Measurements from ENCODE around the gene CCNY. TPM values are rescaled to one million over a fixed set of nuclear protein-coding genes. Genes with fewer than 3 reads are reported as not detected.
A peak's percentile ranks its signal among the peaks of the same experiment; 100 is the strongest.

The CCNY gene
- total RNA-seq, 1 donor from 2014 or later, result 85.9 TPM

GRCh38 chr10:35453855-35454532, 117.7 kb downstream of the CCNY start:
- Histone ChIP-seq H3K4me3 (ENCODE audit: insufficient read depth, low read depth, low read length) (no peak overlapping the region), H3K9me3 (ENCODE audit: insufficient read depth, low read depth, low read length) (no peaks in the 10 kb centered on the region), H3K36me3 (ENCODE audit: insufficient read depth, low read length) (no peaks in the 10 kb centered on the region), H3K9ac (ENCODE audit: low read length) (no peak overlapping the region), H2AFZ (ENCODE audit: low read depth, low read length) (no peak overlapping the region), H3K4me1 (ENCODE audit: insufficient read depth, low read length) (peaks cover 24% of the 10 kb centered on the region), H3K27me3 (ENCODE audit: insufficient read depth, low read length) (no peaks in the 10 kb centered on the region), H3K4me2 (ENCODE audit: low read length) (peak overlapping the region; percentile 53), H3K27ac (ENCODE audit: low read depth, low read length) (no peak overlapping the region), H3K79me2 (ENCODE audit: insufficient read depth, low read length) (peaks cover 97% of the 10 kb centered on the region), H4K20me1 (ENCODE audit: insufficient read depth, low read length) (peaks cover 87% of the 10 kb centered on the region)
- no peak for TF ChIP-seq CTCF (IDR thresholded peaks at IDR 0.05; ENCODE audit: insufficient read depth, low read depth, low read length)
- no peak for TF ChIP-seq EZH2 (IDR thresholded peaks at IDR 0.05; ENCODE audit: insufficient read depth, low read length)
- Mint-ChIP-seq H3K4me1 (ENCODE audit: low read depth, unreplicated experiment) (peaks cover 46% of the 10 kb centered on the region), H3K4me3 (ENCODE audit: unreplicated experiment) (peak overlapping the region; percentile 40), H3K36me3 (ENCODE audit: low read depth, unreplicated experiment) (peaks cover 5% of the 10 kb centered on the region), H3K27ac (ENCODE audit: unreplicated experiment) (peak overlapping the region; percentile 53), H3K27me3 (ENCODE audit: low read depth, unreplicated experiment) (no peaks in the 10 kb centered on the region), H3K9me3 (ENCODE audit: unreplicated experiment) (no peaks in the 10 kb centered on the region)
- DNase-seq (ENCODE audit: low read depth), result peak; percentile 43
- FAIRE-seq, result no peak

- no peaks in the 10 kb centered on the region for H3K9me3 ChIP-seq (ENCODE audit: insufficient read depth, low read depth, low read length)
- no peak overlapping the region for H3K4me2 ChIP-seq (ENCODE audit: low read length)
- H4K20me1 ChIP-seq (ENCODE audit: insufficient read depth, low read length), result peaks cover 87% of the 10 kb centered on the region
- H3K4me1 Mint-ChIP-seq (ENCODE audit: low read depth, unreplicated experiment), result peaks cover 36% of the 10 kb centered on the region
- peaks cover 97% of the 10 kb centered on the region for H3K79me2 ChIP-seq (ENCODE audit: insufficient read depth, low read length)
- H3K27me3 Mint-ChIP-seq (ENCODE audit: low read depth, unreplicated experiment), result no peaks in the 10 kb centered on the region
- peaks cover 9% of the 10 kb centered on the region for H3K4me1 ChIP-seq (ENCODE audit: insufficient read depth, low read length)
- peaks cover 5% of the 10 kb centered on the region for H3K36me3 Mint-ChIP-seq (ENCODE audit: low read depth, unreplicated experiment)
- no peak overlapping the region for H3K9ac ChIP-seq (ENCODE audit: low read length)
- TF ChIP-seq EZH2 (IDR thresholded peaks at IDR 0.05; ENCODE audit: insufficient read depth, low read length), result no peak
- TF ChIP-seq CTCF (IDR thresholded peaks at IDR 0.05; ENCODE audit: insufficient read depth, low read depth, low read length), result no peak
- no peak overlapping the region for H3K4me3 Mint-ChIP-seq (ENCODE audit: unreplicated experiment)
- FAIRE-seq (no peak), DNase-seq (ENCODE audit: low read depth) (no peak)
- no peak overlapping the region for H3K27ac Mint-ChIP-seq (ENCODE audit: unreplicated experiment)
- no peaks in the 10 kb centered on the region for H3K9me3 Mint-ChIP-seq (ENCODE audit: unreplicated experiment)
- H3K4me3 ChIP-seq (ENCODE audit: insufficient read depth, low read depth, low read length), result no peak overlapping the region
- H2AFZ ChIP-seq (ENCODE audit: low read depth, low read length), result no peak overlapping the region
- H3K36me3 ChIP-seq (ENCODE audit: insufficient read depth, low read length), result no peaks in the 10 kb centered on the region
- H3K27ac ChIP-seq (ENCODE audit: low read depth, low read length), result no peak overlapping the region
- no peaks in the 10 kb centered on the region for H3K27me3 ChIP-seq (ENCODE audit: insufficient read depth, low read length)
Measured at GRCh38 chr10:35456153-35456720, 119.9 kb downstream of the CCNY start.

- Histone ChIP-seq H3K9ac (ENCODE audit: low read length) (no peak overlapping the region), H3K4me2 (ENCODE audit: low read length) (no peak overlapping the region), H4K20me1 (ENCODE audit: insufficient read depth, low read length) (peaks cover 88% of the 10 kb centered on the region), H2AFZ (ENCODE audit: low read depth, low read length) (no peak overlapping the region), H3K4me3 (ENCODE audit: insufficient read depth, low read depth, low read length) (no peak overlapping the region), H3K79me2 (ENCODE audit: insufficient read depth, low read length) (peaks cover 97% of the 10 kb centered on the region), H3K36me3 (ENCODE audit: insufficient read depth, low read length) (no peaks in the 10 kb centered on the region), H3K27ac (ENCODE audit: low read depth, low read length) (no peak overlapping the region), H3K4me1 (ENCODE audit: insufficient read depth, low read length) (peaks cover 9% of the 10 kb centered on the region), H3K9me3 (ENCODE audit: insufficient read depth, low read depth, low read length) (no peaks in the 10 kb centered on the region), H3K27me3 (ENCODE audit: insufficient read depth, low read length) (no peaks in the 10 kb centered on the region)
- no peak overlapping the region for H3K4me3 Mint-ChIP-seq (ENCODE audit: unreplicated experiment)
- peaks cover 37% of the 10 kb centered on the region for H3K4me1 Mint-ChIP-seq (ENCODE audit: low read depth, unreplicated experiment)
- FAIRE-seq (no peak), DNase-seq (ENCODE audit: low read depth) (no peak)
- no peaks in the 10 kb centered on the region for H3K9me3 Mint-ChIP-seq (ENCODE audit: unreplicated experiment)
- H3K27ac Mint-ChIP-seq (ENCODE audit: unreplicated experiment), result no peak overlapping the region
- TF ChIP-seq EZH2 (IDR thresholded peaks at IDR 0.05; ENCODE audit: insufficient read depth, low read length) (no peak), CTCF (IDR thresholded peaks at IDR 0.05; ENCODE audit: insufficient read depth, low read depth, low read length) (no peak)
- H3K36me3 Mint-ChIP-seq (ENCODE audit: low read depth, unreplicated experiment), result peaks cover 5% of the 10 kb centered on the region
- no peaks in the 10 kb centered on the region for H3K27me3 Mint-ChIP-seq (ENCODE audit: low read depth, unreplicated experiment)
Measured at GRCh38 chr10:35456784-35457183, 120.5 kb downstream of the CCNY start.

Data from astrocyte (in vitro differentiated cells and primary cell).